ENCODE measurements around the gene PER3. TPM values are rescaled to one million over a fixed set of nuclear protein-coding genes. Genes with fewer than 3 reads are reported as not detected.

PER3 gene
- total RNA-seq, 1 donor from 2014 or later = 11.5 TPM

DNA sequence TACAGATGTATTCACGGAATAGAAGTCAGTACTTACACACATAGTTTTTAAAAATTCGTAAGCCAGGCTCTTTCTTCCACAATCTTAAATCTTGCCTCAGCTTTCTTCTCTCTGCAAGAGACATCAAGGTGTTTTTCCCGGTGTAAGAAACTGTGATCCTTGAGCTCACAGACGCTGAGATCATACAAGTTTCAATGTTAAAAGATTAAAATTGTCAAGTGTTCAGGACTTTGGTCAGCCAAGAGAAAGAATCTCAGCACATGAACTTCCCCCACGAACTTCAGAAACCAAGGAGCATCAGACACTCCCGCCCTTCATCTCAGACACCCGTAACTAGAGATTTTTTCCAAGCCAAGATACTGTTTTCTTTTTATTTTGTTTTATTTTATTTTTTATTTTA is 62.6 kb downstream of the PER3 start:
- TF ChIP-seq, protein P1, sequence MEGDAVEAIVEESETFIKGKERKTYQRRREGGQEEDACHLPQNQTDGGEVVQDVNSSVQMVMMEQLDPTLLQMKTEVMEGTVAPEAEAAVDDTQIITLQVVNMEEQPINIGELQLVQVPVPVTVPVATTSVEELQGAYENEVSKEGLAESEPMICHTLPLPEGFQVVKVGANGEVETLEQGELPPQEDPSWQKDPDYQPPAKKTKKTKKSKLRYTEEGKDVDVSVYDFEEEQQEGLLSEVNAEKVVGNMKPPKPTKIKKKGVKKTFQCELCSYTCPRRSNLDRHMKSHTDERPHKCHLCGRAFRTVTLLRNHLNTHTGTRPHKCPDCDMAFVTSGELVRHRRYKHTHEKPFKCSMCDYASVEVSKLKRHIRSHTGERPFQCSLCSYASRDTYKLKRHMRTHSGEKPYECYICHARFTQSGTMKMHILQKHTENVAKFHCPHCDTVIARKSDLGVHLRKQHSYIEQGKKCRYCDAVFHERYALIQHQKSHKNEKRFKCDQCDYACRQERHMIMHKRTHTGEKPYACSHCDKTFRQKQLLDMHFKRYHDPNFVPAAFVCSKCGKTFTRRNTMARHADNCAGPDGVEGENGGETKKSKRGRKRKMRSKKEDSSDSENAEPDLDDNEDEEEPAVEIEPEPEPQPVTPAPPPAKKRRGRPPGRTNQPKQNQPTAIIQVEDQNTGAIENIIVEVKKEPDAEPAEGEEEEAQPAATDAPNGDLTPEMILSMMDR (IDR thresholded peaks at IDR 0.05; ENCODE audit: unreplicated experiment) = no peak
- Mint-ChIP-seq H3K27me3 (ENCODE audit: low read depth) (peaks cover 11% of the 10 kb centered on the region), H3K9me3 (no peaks in the 10 kb centered on the region), H3K4me3 (no peak overlapping the region), H3K27ac (no peak overlapping the region), H3K4me1 (peaks cover 2% of the 10 kb centered on the region), H3K36me3 (peaks cover 4% of the 10 kb centered on the region)
- no peak for DNase-seq (ENCODE audit: low spot score in 2 of 2, unreplicated experiment in 2 of 2)

DNA sequence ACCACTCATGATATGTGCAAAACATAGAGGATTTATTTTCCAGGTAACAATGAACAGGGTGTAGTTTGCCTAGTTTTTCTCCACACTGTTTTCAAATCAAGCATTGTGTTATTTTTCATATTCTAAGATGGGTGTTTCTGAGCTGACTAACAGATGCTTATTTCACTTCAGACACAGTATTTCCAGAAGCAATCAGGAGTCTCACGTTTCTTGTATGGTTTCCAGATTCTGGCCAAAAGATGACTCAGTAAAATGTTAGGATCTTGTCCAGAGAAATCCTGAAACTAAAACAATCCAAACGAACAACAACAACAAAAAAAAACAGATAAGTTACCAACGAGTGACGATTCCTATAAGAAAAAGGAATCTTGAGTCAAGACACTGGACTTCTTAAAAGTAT is 63.5 kb downstream of the PER3 start:
- DNase-seq (ENCODE audit: low spot score in 2 of 2, unreplicated experiment in 2 of 2) = no peak
- H3K9me3 Mint-ChIP-seq = no peaks in the 10 kb centered on the region

DNA sequence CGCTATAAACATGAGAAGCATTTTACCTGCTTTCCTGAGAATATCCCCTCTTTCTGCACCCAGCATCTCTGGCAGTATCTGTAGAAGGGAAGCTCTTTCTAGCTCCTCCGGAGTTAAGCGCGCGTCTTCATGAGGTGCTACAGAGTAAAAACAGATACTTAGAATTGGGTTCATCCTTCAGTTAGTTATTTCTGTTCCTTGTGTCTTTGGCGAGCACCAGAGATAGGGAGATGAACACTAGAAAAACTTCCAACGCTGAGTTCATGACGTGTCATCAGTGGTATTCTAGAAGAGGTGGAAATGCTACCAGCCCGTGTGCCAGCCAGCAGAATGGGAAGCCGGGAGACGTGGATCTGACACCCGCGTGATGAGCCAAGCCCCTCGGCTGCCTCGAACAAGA is 66.7 kb downstream of the PER3 start:
- DNase-seq (ENCODE audit: low spot score in 2 of 2, unreplicated experiment in 2 of 2) = no peak
- Mint-ChIP-seq H3K4me1 (peaks cover 14% of the 10 kb centered on the region), H3K27ac (no peak overlapping the region), H3K36me3 (no peaks in the 10 kb centered on the region), H3K9me3 (no peaks in the 10 kb centered on the region), H3K4me3 (no peak overlapping the region), H3K27me3 (ENCODE audit: low read depth) (peaks cover 11% of the 10 kb centered on the region)
- TF ChIP-seq, protein P1 (IDR thresholded peaks at IDR 0.05; ENCODE audit: unreplicated experiment) = no peak

More for the DNA sequence above, 63.5 kb downstream of the PER3 start:
- H3K27me3 Mint-ChIP-seq (ENCODE audit: low read depth) = peaks cover 11% of the 10 kb centered on the region
- no peak overlapping the region for H3K4me3 Mint-ChIP-seq
- H3K4me1 Mint-ChIP-seq = peaks cover 3% of the 10 kb centered on the region
- H3K27ac Mint-ChIP-seq = no peak overlapping the region
- peaks cover 3% of the 10 kb centered on the region for H3K36me3 Mint-ChIP-seq
- TF ChIP-seq, protein P1 (IDR thresholded peaks at IDR 0.05; ENCODE audit: unreplicated experiment) = no peak

DNA sequence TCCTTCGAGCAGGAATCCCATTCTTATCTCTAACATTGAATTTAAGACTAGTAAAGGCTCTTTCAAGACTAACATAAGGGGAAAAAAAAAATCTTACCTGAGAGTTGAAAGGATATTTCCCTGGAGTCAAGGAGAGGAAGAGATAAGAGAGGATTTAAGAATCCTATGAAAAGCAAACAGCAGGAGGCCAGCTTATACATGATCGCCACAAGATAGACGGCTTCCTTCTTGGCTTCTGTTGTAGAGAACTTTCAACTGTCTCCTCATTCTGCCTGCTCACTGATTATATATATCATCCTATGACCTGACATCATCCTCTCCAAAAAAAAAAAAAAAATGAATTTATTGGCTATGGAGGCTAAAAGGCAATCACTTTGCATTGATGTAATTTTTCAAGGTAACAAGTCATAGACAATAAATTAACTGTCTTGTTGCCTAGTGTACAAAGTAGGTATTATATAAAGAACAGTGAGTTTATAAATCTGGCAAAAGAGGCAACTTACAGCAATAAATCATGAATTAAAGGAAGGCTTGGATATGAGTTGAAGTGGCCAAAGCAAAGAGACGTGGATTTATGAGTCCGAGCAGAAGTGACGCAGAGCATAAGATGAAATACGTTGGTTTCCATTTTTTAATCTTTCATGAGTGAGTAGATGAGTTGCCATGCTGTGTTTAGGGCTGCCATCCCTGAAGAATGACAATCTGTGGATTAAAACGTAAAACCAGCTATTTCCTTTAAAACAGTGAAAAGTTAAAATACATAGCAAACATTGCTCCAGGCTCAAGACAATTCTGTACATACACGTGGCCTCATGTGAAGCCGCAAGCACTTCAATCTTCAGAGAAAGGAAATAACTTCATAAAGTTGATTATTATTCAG is 69.0 kb downstream of the PER3 start, which contains the start of gene UTS2:
UTS2 (minus strand) TSS at position 262 of the 880 bp plus-strand sequence; CDS start at position 200, 62 bp downstream.
- TF ChIP-seq, protein P1 (IDR thresholded peaks at IDR 0.05; ENCODE audit: unreplicated experiment) = no peak
- no peaks in the 10 kb centered on the region for H3K9me3 Mint-ChIP-seq
- H3K27ac Mint-ChIP-seq = peak within 1 kb of the TSS; percentile 3
- H3K4me1 Mint-ChIP-seq = peaks cover 14% of the 10 kb centered on the region
- peaks cover 19% of the 10 kb centered on the region for H3K27me3 Mint-ChIP-seq (ENCODE audit: low read depth)
- DNase-seq (ENCODE audit: low spot score in 2 of 2, unreplicated experiment in 2 of 2) = no peak
- H3K36me3 Mint-ChIP-seq = no peaks in the 10 kb centered on the region
- H3K4me3 Mint-ChIP-seq = no peak within 1 kb of the TSS

DNA sequence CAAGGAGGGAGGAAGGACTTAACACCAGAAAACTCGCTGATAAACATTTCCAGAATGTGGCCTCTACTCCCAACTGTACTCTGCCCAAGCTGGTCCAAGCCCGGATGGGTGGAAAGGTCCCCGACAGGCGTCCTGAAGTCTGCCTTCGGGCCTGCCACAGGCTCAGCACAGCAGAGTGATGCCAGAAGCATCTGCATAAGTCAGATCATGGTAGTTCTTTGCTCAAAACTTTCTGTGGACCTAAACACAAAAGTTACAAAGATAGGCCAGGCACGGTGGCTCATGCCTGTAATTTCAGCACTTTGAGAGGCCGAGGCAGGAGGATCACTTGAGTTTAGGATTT is 69.6 kb downstream of the PER3 start:
- H3K27me3 Mint-ChIP-seq (ENCODE audit: low read depth) = peaks cover 19% of the 10 kb centered on the region
- peaks cover 14% of the 10 kb centered on the region for H3K4me1 Mint-ChIP-seq
- no peak for DNase-seq (ENCODE audit: low spot score in 2 of 2, unreplicated experiment in 2 of 2)
- H3K27ac Mint-ChIP-seq = no peak overlapping the region
- TF ChIP-seq, protein P1 (IDR thresholded peaks at IDR 0.05; ENCODE audit: unreplicated experiment) = no peak
- H3K4me3 Mint-ChIP-seq = no peak overlapping the region
- H3K9me3 Mint-ChIP-seq = no peaks in the 10 kb centered on the region
- no peaks in the 10 kb centered on the region for H3K36me3 Mint-ChIP-seq
